GM18861 (cell line): ENCODE data around the gene FSTL5.

ENCODE experiments used
- ATAC-seq: cut with Tn5 transposase; IDR thresholded peaks from one replicate; pipeline ENCODE4 v1.9.1; 2021; ENCODE audit not compliant: unreplicated experiment

The FSTL5 gene

GRCh38 chr4:161345741-161346140, 818.1 kb downstream of the FSTL5 start:
- ATAC-seq = no peak

GRCh38 chr4:161343569-161343950, 820.2 kb downstream of the FSTL5 start:
- no peak for ATAC-seq

GRCh38 chr4:161342881-161343568, 820.8 kb downstream of the FSTL5 start:
- ATAC-seq = no peak

- ATAC-seq = no peak
Measured at GRCh38 chr4:161336621-161337020, 827.2 kb downstream of the FSTL5 start.

- no peak for ATAC-seq
Measured at GRCh38 chr4:161336016-161336530, 827.7 kb downstream of the FSTL5 start.
